Measurements from ENCODE around the gene SCAMP1.

The SCAMP1 gene

DNA sequence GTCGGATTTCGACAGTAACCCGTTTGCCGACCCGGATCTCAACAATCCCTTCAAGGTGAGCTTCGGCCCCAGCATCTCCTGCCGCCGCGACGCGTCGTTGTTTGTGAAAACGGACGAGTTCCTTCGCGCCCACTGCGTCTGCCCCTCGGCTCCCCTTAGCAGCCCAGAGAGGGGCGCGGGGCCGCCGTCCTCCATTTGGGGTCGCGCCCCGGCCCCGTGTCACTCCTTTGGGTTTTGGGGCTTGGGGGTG, 182 bp downstream of the SCAMP1 start:
- no peaks in the 10 kb centered on the region for H3K27me3 ChIP-seq (ENCODE audit: control insufficient read depth in 5 of 5, insufficient read depth in 4 of 5, low read length in 5 of 5)
- H3K36me3 ChIP-seq (ENCODE audit: control insufficient read depth in 5 of 5, insufficient read depth in 5 of 5, low read length in 5 of 5), result peaks cover 0 to 4% (median 0%) of the 10 kb centered on the region in 5 donors
- peaks cover 0 to 33% (median 26%) of the 10 kb centered on the region in 5 donors for H3K4me1 ChIP-seq (ENCODE audit: control insufficient read depth in 5 of 5, insufficient read depth in 5 of 5, low read length in 5 of 5)
- peak overlapping the region; percentile 80 to 99 (median 97) for H3K4me3 ChIP-seq (ENCODE audit: low read depth in 1 of 5, low read length in 5 of 5)
- H3K27ac ChIP-seq (ENCODE audit: low read depth, low read length), result peak overlapping the region; percentile 85
- H3K9me3 ChIP-seq (ENCODE audit: control insufficient read depth in 5 of 5, low read length in 5 of 5), result no peaks in the 10 kb centered on the region
- peak overlapping the region in 4 of 5 donors; percentile 83 to 97 (median 90) for H3K9ac ChIP-seq (ENCODE audit: low read length in 5 of 5)

DNA sequence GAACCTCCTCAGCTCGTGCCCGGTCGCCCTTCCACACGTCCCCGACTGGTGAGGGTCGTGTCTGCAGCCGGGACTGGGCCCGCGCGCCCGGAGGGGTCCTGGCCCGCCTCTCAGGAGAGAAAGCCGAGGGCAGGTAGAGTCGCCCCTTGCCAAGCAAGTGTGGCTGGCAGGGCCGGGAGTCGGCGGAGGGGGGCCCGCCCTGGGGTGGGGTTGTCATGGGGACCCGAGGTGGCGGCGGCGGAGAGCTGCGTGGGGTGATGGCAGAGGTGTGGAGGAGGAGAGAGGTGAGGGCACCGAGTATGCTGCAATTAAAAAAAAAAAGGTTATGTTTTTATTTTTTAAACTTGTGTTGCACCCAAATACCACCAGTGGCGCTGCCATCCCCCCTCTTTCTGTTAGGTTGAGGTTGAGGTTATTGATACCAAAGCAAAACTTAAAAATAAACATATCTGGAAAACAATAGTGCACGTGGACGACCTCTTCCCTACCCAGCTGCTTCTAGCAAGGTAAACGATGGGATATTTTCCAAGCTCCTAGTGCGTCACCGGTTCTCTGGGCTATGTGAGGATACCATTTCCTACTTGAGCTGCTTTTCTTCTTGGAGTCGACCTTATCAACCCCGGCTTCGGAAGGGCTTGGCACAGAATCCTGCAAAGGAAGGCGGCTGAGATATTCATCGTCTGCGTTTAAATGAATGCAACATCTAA, 660 bp downstream of the SCAMP1 start:
- peak overlapping the region; percentile 14 to 97 (median 90) for H3K9ac ChIP-seq (ENCODE audit: low read length in 5 of 5)
- no peaks in the 10 kb centered on the region for H3K9me3 ChIP-seq (ENCODE audit: control insufficient read depth in 5 of 5, low read length in 5 of 5)
- H3K27ac ChIP-seq (ENCODE audit: low read depth, low read length), result peak overlapping the region; percentile 85
- peaks cover 0 to 33% (median 26%) of the 10 kb centered on the region in 5 donors for H3K4me1 ChIP-seq (ENCODE audit: control insufficient read depth in 5 of 5, insufficient read depth in 5 of 5, low read length in 5 of 5)
- peaks cover 0 to 4% (median 0%) of the 10 kb centered on the region in 5 donors for H3K36me3 ChIP-seq (ENCODE audit: control insufficient read depth in 5 of 5, insufficient read depth in 5 of 5, low read length in 5 of 5)
- no peaks in the 10 kb centered on the region for H3K27me3 ChIP-seq (ENCODE audit: control insufficient read depth in 5 of 5, insufficient read depth in 4 of 5, low read length in 5 of 5)
- H3K4me3 ChIP-seq (ENCODE audit: low read depth in 1 of 5, low read length in 5 of 5), result peak overlapping the region; percentile 89 to 99 (median 97)

DNA sequence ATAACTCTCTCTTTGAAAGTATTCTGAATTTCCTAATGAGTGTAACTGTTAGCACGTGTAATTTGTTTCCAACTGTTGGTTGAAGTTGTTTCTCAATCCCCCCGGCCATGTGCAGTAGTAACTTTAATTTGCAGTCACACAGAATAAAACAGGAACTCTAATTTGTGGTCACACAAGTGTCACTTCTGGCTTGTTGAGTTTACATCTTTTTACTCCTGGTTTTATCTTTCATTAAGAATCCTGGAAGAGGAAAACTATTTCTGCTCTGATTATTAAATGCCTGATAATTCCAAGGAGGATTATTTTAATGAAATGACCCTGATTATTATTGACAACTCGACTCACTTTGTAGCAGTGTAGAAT, 1.2 kb downstream of the SCAMP1 start:
- Histone ChIP-seq H3K4me1 (ENCODE audit: control insufficient read depth in 5 of 5, insufficient read depth in 5 of 5, low read length in 5 of 5) (peaks cover 0 to 33% (median 26%) of the 10 kb centered on the region in 5 donors), H3K36me3 (ENCODE audit: control insufficient read depth in 5 of 5, insufficient read depth in 5 of 5, low read length in 5 of 5) (peaks cover 0 to 4% (median 0%) of the 10 kb centered on the region in 5 donors), H3K9ac (ENCODE audit: low read length in 5 of 5) (peak overlapping the region in 3 of 5 donors; percentile 30 to 91 (median 90)), H3K27me3 (ENCODE audit: control insufficient read depth in 5 of 5, insufficient read depth in 4 of 5, low read length in 5 of 5) (no peaks in the 10 kb centered on the region), H3K27ac (ENCODE audit: low read depth, low read length) (peak overlapping the region; percentile 85), H3K4me3 (ENCODE audit: low read depth in 1 of 5, low read length in 5 of 5) (peak overlapping the region; percentile 89 to 99 (median 97)), H3K9me3 (ENCODE audit: control insufficient read depth in 5 of 5, low read length in 5 of 5) (no peaks in the 10 kb centered on the region)

DNA sequence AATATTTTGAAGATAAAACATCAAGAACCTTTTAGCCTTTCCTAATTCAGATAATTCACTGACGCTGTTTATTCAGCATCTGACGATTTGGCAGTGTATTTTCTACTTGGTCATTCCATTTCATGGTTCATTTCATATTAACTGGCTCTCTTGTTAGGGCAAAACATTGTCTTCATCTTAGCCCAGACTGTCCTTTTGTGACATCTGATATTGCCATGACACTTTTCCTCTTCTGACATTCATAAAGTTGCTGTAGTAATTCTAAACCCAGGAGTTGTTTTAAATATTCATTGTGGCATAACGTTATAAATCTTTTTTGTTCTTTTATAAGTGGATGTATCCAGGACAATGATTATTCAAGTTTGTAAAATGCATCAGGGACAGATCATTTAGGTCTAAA, 1.8 kb downstream of the SCAMP1 start:
- peaks cover 0 to 33% (median 26%) of the 10 kb centered on the region in 5 donors for H3K4me1 ChIP-seq (ENCODE audit: control insufficient read depth in 5 of 5, insufficient read depth in 5 of 5, low read length in 5 of 5)
- H3K36me3 ChIP-seq (ENCODE audit: control insufficient read depth in 5 of 5, insufficient read depth in 5 of 5, low read length in 5 of 5), result peaks cover 0 to 2% (median 0%) of the 10 kb centered on the region in 5 donors
- no peaks in the 10 kb centered on the region for H3K27me3 ChIP-seq (ENCODE audit: control insufficient read depth in 5 of 5, insufficient read depth in 4 of 5, low read length in 5 of 5)
- H3K27ac ChIP-seq (ENCODE audit: low read depth, low read length), result peak overlapping the region; percentile 85
- H3K9ac ChIP-seq (ENCODE audit: low read length in 5 of 5), result peak overlapping the region in 1 of 5 donors; percentile 41
- no peaks in the 10 kb centered on the region for H3K9me3 ChIP-seq (ENCODE audit: control insufficient read depth in 5 of 5, low read length in 5 of 5)
- H3K4me3 ChIP-seq (ENCODE audit: low read depth in 1 of 5, low read length in 5 of 5), result no peak overlapping the region

DNA sequence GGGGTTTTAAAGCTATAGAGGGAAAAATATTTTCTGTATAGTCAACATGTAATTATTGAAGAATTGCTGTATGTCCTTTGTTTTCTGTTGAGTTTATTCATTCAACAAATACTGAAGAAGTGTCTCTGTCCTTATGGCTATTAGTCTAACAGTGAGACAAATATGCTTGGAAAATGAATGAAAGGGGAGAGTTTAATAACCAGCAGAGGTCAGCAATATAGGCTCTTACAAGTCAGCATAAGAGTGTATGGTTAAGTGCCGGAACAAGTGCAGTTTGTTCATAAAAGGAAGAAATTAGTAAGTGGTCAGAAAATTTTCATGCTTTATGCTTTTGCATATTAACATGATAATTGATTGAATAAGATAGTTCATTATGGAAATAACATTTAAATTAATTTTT, 3.6 kb downstream of the SCAMP1 start:
- Histone ChIP-seq H3K9me3 (ENCODE audit: control insufficient read depth in 5 of 5, low read length in 5 of 5) (no peaks in the 10 kb centered on the region), H3K36me3 (ENCODE audit: control insufficient read depth in 5 of 5, insufficient read depth in 5 of 5, low read length in 5 of 5) (no peaks in the 10 kb centered on the region), H3K4me1 (ENCODE audit: control insufficient read depth in 5 of 5, insufficient read depth in 5 of 5, low read length in 5 of 5) (peaks cover 0 to 27% (median 20%) of the 10 kb centered on the region in 5 donors), H3K4me3 (ENCODE audit: low read depth in 1 of 5, low read length in 5 of 5) (no peak overlapping the region), H3K27me3 (ENCODE audit: control insufficient read depth in 5 of 5, insufficient read depth in 4 of 5, low read length in 5 of 5) (no peaks in the 10 kb centered on the region), H3K9ac (ENCODE audit: low read length in 5 of 5) (no peak overlapping the region), H3K27ac (ENCODE audit: low read depth, low read length) (no peak overlapping the region)

DNA sequence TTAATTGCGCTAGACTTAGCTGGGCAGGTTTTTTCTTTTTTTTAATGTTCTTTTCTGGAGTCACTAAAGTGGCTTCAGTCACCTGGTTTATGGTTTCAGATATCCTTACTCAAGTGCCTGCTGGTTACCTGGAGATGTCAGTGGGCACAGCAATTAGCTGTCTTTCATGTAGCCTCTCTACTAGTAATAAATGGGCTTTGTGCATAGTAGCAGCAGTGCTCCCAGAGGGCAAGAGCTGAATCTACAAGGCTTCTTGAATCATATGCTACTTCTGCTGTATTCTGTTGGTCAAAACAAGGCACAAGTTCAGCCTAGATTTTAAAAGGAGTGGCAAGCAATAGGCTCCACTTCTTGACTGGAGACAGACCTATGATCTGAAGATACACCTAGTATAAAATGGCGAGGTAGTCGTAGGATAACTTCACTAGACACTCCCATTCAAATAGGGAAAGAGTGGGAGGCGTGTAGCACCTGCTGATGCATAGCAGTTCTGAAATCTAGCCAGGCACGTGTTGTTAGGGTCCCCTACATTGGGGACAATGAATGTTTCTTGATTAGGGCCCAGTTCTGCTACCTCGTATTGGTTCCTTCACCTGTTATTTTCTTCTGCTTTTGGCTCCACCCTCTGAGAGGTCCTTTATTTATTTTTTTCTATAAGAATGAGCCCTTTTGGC, 7.0 kb downstream of the SCAMP1 start:
- Histone ChIP-seq H3K4me3 (ENCODE audit: low read depth in 1 of 5, low read length in 5 of 5) (no peak overlapping the region), H3K4me1 (ENCODE audit: control insufficient read depth in 5 of 5, insufficient read depth in 5 of 5, low read length in 5 of 5) (peaks cover 0 to 5% (median 0%) of the 10 kb centered on the region in 5 donors), H3K27ac (ENCODE audit: low read depth, low read length) (no peak overlapping the region), H3K9ac (ENCODE audit: low read length in 5 of 5) (no peak overlapping the region), H3K36me3 (ENCODE audit: control insufficient read depth in 5 of 5, insufficient read depth in 5 of 5, low read length in 5 of 5) (no peaks in the 10 kb centered on the region), H3K9me3 (ENCODE audit: control insufficient read depth in 5 of 5, low read length in 5 of 5) (no peaks in the 10 kb centered on the region), H3K27me3 (ENCODE audit: control insufficient read depth in 5 of 5, insufficient read depth in 4 of 5, low read length in 5 of 5) (no peaks in the 10 kb centered on the region)

DNA sequence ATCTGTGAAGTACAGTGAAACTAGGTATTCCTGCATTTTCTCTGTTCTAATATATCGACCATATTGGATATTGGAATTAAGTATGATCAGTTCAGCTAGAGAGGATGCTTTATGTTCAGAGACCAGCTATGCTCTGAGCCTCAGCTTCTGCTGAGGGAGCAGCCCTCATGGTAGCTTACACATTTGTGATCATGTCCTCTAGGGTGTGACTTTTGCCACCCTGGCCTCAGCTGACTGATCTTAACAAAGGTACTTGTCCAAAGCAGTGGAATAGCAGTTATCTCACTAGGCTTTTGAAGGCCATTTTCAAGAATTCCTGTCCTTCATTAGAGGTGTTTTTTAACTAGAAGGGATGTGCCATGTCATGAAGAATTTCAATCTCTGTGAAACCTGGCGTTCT, 9.3 kb downstream of the SCAMP1 start:
- no peaks in the 10 kb centered on the region for H3K27me3 ChIP-seq (ENCODE audit: control insufficient read depth in 5 of 5, insufficient read depth in 4 of 5, low read length in 5 of 5)
- no peak overlapping the region for H3K4me3 ChIP-seq (ENCODE audit: low read depth in 1 of 5, low read length in 5 of 5)
- no peaks in the 10 kb centered on the region for H3K4me1 ChIP-seq (ENCODE audit: control insufficient read depth in 5 of 5, insufficient read depth in 5 of 5, low read length in 5 of 5)
- H3K36me3 ChIP-seq (ENCODE audit: control insufficient read depth in 5 of 5, insufficient read depth in 5 of 5, low read length in 5 of 5), result no peaks in the 10 kb centered on the region
- H3K9me3 ChIP-seq (ENCODE audit: control insufficient read depth in 5 of 5, low read length in 5 of 5), result no peaks in the 10 kb centered on the region
- H3K9ac ChIP-seq (ENCODE audit: low read length in 5 of 5), result no peak overlapping the region
- H3K27ac ChIP-seq (ENCODE audit: low read depth, low read length), result no peak overlapping the region

DNA sequence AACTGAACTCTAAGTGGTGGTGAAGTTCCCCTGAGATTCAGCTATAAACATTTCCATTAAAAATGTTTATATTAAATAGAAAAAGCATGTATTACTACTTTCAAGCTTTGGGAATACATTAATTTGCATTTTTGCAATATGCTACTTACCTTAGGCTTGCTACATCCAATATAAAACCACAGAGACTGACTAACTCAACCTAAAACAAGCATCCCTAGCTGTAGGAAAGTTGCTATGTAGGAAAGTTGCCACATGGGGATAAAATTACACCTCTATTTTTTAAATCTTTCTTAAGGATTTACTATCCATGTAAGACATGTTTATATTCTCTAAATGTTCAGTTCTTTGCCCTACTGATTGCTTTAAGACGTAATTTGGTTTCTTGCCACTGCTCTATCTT, 12.8 kb downstream of the SCAMP1 start:
- Histone ChIP-seq H3K9ac (ENCODE audit: low read length in 5 of 5) (no peak overlapping the region), H3K36me3 (ENCODE audit: control insufficient read depth in 5 of 5, insufficient read depth in 5 of 5, low read length in 5 of 5) (no peaks in the 10 kb centered on the region), H3K27me3 (ENCODE audit: control insufficient read depth in 5 of 5, insufficient read depth in 4 of 5, low read length in 5 of 5) (no peaks in the 10 kb centered on the region), H3K4me1 (ENCODE audit: control insufficient read depth in 5 of 5, insufficient read depth in 5 of 5, low read length in 5 of 5) (peaks cover 0 to 14% (median 12%) of the 10 kb centered on the region in 5 donors), H3K27ac (ENCODE audit: low read depth, low read length) (no peak overlapping the region), H3K9me3 (ENCODE audit: control insufficient read depth in 5 of 5, low read length in 5 of 5) (no peaks in the 10 kb centered on the region), H3K4me3 (ENCODE audit: low read depth in 1 of 5, low read length in 5 of 5) (no peak overlapping the region)

DNA sequence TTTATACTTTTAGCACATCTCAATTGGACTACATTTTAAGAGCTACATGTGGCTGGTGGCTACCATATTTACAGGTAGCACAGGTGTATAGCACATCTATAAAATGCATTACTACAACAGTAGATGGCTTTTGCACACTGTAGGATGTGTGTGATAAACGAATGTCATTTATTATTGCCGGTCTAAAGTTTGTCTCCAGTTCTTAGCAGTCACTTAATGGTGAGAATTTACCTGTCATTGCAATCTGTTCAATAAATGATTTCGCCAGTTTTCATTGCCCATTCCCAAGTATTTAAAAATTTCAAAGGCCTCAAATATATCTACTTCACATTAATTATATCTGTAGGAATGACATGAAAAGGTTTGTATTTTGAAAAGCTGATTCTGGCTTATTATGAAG, 15.9 kb downstream of the SCAMP1 start:
- H3K4me1 ChIP-seq (ENCODE audit: control insufficient read depth in 5 of 5, insufficient read depth in 5 of 5, low read length in 5 of 5), result peaks cover 0 to 14% (median 12%) of the 10 kb centered on the region in 5 donors
- H3K27me3 ChIP-seq (ENCODE audit: control insufficient read depth in 5 of 5, insufficient read depth in 4 of 5, low read length in 5 of 5), result no peaks in the 10 kb centered on the region
- H3K27ac ChIP-seq (ENCODE audit: low read depth, low read length), result no peak overlapping the region
- no peaks in the 10 kb centered on the region for H3K36me3 ChIP-seq (ENCODE audit: control insufficient read depth in 5 of 5, insufficient read depth in 5 of 5, low read length in 5 of 5)
- H3K4me3 ChIP-seq (ENCODE audit: low read depth in 1 of 5, low read length in 5 of 5), result no peak overlapping the region
- H3K9ac ChIP-seq (ENCODE audit: low read length in 5 of 5), result no peak overlapping the region
- no peaks in the 10 kb centered on the region for H3K9me3 ChIP-seq (ENCODE audit: control insufficient read depth in 5 of 5, low read length in 5 of 5)

DNA sequence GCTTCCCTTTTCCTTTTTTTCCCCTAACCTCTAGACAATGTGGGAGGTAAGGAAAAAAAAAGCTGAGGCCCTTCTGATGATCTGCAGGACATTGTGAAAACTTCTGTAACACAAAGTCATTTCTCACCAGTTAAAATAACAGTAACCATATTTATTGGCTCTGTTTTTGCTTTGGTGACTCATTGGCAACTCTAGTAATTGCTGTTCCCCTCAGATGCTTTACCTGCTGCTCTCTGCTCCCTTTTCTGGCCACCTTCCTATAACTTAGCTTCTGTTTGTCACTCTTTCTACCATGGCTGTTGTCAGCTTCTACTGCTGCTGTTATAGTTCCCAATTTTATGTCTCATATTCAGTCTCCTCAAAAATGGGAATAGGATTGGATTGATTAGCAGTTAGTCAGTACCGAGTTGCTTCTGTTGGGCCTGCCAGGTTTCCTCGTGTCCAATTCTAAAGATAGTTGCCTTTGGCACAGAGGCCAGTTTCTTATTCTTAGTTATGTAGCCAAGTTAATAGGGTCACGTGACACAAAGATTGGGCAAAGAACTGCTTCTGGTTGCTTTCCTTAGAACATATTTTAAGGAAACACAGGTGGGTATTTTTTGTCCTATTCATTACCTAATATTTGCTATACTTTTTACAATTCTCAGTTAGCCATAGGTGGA, 16.8 kb downstream of the SCAMP1 start:
- H3K27ac ChIP-seq (ENCODE audit: low read depth, low read length), result peak overlapping the region; percentile 38

More for the DNA sequence above, 16.8 kb downstream of the SCAMP1 start:
- Histone ChIP-seq H3K27me3 (ENCODE audit: control insufficient read depth in 5 of 5, insufficient read depth in 4 of 5, low read length in 5 of 5) (no peaks in the 10 kb centered on the region), H3K4me3 (ENCODE audit: low read depth in 1 of 5, low read length in 5 of 5) (peak overlapping the region in 1 of 5 donors; percentile 32), H3K36me3 (ENCODE audit: control insufficient read depth in 5 of 5, insufficient read depth in 5 of 5, low read length in 5 of 5) (no peaks in the 10 kb centered on the region), H3K9ac (ENCODE audit: low read length in 5 of 5) (peak overlapping the region in 2 of 5 donors; percentile 28 to 51), H3K9me3 (ENCODE audit: control insufficient read depth in 5 of 5, low read length in 5 of 5) (no peaks in the 10 kb centered on the region), H3K4me1 (ENCODE audit: control insufficient read depth in 5 of 5, insufficient read depth in 5 of 5, low read length in 5 of 5) (peaks cover 0 to 14% (median 12%) of the 10 kb centered on the region in 5 donors)

All from subcutaneous abdominal adipose tissue (tissue), 5 donors.